T-helper 1 cell treated with Interleukin-12 subunit alpha and Interleukin-12 subunit beta and Interleukin-4 antibody, amounts not matched to agents 30 μg/mL and 1 μg/mL, for 36 hours (primary cell): Measurements from ENCODE around the gene SCAANT1.

Experiments used
- H3K27ac Mint-ChIP-seq: one replicate; pipeline ENCODE4 v1.8.0; 2021; ENCODE audit warnings: mild to moderate bottlenecking, mixed read lengths
- H3K27me3 Mint-ChIP-seq: one replicate; pipeline ENCODE4 v1.8.0; 2021; ENCODE audit warnings: low read depth, mixed read lengths
- H3K36me3 Mint-ChIP-seq: one replicate; pipeline ENCODE4 v1.8.0; 2021; ENCODE audit warnings: low read depth, mixed read lengths
- H3K4me1 Mint-ChIP-seq: one replicate; pipeline ENCODE4 v1.8.0; 2021; ENCODE audit warnings: low read depth, mixed read lengths
- H3K4me3 Mint-ChIP-seq: one replicate; pipeline ENCODE4 v1.8.0; 2021; ENCODE audit warnings: mild to moderate bottlenecking, moderate library complexity, mixed read lengths
- H3K9me3 Mint-ChIP-seq: one replicate; pipeline ENCODE4 v1.8.0; 2021; ENCODE audit warnings: mixed read lengths

SCAANT1 gene

GRCh38 chr3:63945558-63946096 lies 33.4 kb upstream of the SCAANT1 start:
- no peak overlapping the region for H3K4me3 Mint-ChIP-seq
- no peaks in the 10 kb centered on the region for H3K27me3 Mint-ChIP-seq
- no peaks in the 10 kb centered on the region for H3K9me3 Mint-ChIP-seq
- H3K36me3 Mint-ChIP-seq = peaks cover 29% of the 10 kb centered on the region
- peaks cover 50% of the 10 kb centered on the region for H3K4me1 Mint-ChIP-seq
- peak overlapping the region; percentile 38 for H3K27ac Mint-ChIP-seq

DNA sequence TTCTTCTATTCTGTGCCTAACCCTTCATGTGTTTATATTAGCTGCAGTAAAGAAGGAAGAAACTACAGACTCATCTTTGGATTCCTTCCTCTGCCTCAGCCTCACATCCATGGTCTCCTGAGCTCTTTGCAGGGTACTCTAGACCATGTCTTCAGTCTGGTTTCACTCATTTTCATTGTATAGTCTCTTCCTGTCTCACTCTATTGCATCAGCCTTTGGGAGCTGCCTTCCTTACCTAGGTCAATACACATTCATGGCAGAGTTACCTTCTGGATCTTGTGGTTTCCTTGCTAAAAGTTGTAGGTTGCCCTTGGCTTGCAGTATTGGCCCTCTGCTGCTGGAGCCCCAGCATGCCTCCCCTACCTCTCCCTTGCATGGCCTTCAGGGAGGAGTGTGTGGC lies 31.5 kb upstream of the SCAANT1 start:
- H3K27ac Mint-ChIP-seq = no peak overlapping the region
- H3K4me3 Mint-ChIP-seq = no peak overlapping the region
- peaks cover 29% of the 10 kb centered on the region for H3K36me3 Mint-ChIP-seq
- H3K27me3 Mint-ChIP-seq = no peaks in the 10 kb centered on the region
- H3K9me3 Mint-ChIP-seq = no peaks in the 10 kb centered on the region
- peaks cover 59% of the 10 kb centered on the region for H3K4me1 Mint-ChIP-seq

GRCh38 chr3:63942528-63942927 lies 30.3 kb upstream of the SCAANT1 start:
- Mint-ChIP-seq H3K9me3 (no peaks in the 10 kb centered on the region), H3K27me3 (no peaks in the 10 kb centered on the region), H3K36me3 (peaks cover 25% of the 10 kb centered on the region), H3K4me3 (no peak overlapping the region), H3K27ac (no peak overlapping the region), H3K4me1 (peaks cover 58% of the 10 kb centered on the region)

- Mint-ChIP-seq H3K36me3 (peaks cover 22% of the 10 kb centered on the region), H3K4me1 (peaks cover 53% of the 10 kb centered on the region), H3K27ac (no peak overlapping the region), H3K27me3 (no peaks in the 10 kb centered on the region), H3K4me3 (no peak overlapping the region), H3K9me3 (no peaks in the 10 kb centered on the region)
Observed at GRCh38 chr3:63940389-63940757, 28.2 kb upstream of the SCAANT1 start.

DNA sequence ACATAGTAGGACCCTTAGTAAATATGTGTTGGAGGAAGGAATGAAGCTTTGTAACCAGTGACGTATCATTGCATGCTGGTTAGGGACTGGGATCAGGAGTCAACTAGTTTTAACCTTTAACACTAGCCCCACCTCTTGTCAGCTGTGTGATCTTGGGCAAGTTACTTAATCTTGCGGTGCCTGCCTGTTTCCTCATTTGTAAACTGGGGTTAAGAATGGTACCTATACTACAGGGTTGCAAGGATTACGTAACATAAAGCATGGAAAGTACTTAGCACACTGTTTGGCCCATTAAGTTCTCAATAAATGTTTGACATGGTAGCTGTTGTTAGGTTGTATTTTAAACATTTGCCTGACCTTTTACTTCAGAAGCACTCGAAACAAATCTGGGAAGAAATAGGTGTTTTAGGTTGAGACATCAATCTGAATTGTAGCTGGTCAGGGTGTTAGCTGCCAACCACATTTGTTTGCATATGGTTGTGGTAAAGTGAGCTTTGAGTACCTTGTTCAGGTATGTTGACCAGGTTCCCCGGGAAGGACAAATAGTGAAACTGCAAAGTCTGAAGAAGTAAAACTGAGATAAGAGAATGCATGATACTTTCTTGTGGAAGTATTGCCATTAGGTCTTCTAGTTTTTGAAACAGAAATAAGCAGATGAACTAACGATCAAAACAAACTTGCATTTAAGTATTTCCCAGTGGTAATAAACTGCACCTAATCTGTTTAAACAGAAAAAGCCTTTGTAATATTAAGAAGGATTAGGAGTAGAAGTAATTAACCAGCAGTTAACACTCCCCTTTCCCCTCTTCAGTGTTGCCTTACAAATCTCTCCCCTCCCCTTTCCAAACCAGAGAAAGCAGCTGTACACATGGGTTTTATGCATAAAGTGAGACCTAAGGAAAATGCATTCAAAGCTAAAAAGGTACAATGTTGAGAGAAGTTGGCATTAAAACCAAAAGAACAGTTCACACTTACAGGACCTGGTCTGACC lies 25.8 kb upstream of the SCAANT1 start:
- Mint-ChIP-seq H3K36me3 (peaks cover 11% of the 10 kb centered on the region), H3K4me1 (peaks cover 62% of the 10 kb centered on the region)

GRCh38 chr3:63936925-63937324 lies 24.7 kb upstream of the SCAANT1 start:
- Mint-ChIP-seq H3K4me1 (peaks cover 63% of the 10 kb centered on the region), H3K9me3 (no peaks in the 10 kb centered on the region), H3K4me3 (no peak overlapping the region), H3K36me3 (peaks cover 7% of the 10 kb centered on the region), H3K27ac (no peak overlapping the region), H3K27me3 (no peaks in the 10 kb centered on the region)

More for the DNA sequence above, 25.8 kb upstream of the SCAANT1 start:
- no peaks in the 10 kb centered on the region for H3K9me3 Mint-ChIP-seq
- no peaks in the 10 kb centered on the region for H3K27me3 Mint-ChIP-seq
- peak overlapping the region; percentile 5 for H3K27ac Mint-ChIP-seq
- H3K4me3 Mint-ChIP-seq = no peak overlapping the region

GRCh38 chr3:63934041-63934866 lies 22.1 kb upstream of the SCAANT1 start:
- Mint-ChIP-seq H3K36me3 (peaks cover 6% of the 10 kb centered on the region), H3K27me3 (no peaks in the 10 kb centered on the region), H3K27ac (peak overlapping the region; percentile 39), H3K4me1 (peaks cover 66% of the 10 kb centered on the region), H3K9me3 (no peaks in the 10 kb centered on the region), H3K4me3 (peak overlapping the region; percentile 57)

GRCh38 chr3:63933459-63933858 lies 21.3 kb upstream of the SCAANT1 start:
- peak overlapping the region; percentile 40 for H3K4me3 Mint-ChIP-seq
- H3K36me3 Mint-ChIP-seq = peaks cover 7% of the 10 kb centered on the region
- H3K27me3 Mint-ChIP-seq = no peaks in the 10 kb centered on the region
- H3K27ac Mint-ChIP-seq = peak overlapping the region; percentile 62
- H3K4me1 Mint-ChIP-seq = peaks cover 65% of the 10 kb centered on the region
- H3K9me3 Mint-ChIP-seq = no peaks in the 10 kb centered on the region

DNA sequence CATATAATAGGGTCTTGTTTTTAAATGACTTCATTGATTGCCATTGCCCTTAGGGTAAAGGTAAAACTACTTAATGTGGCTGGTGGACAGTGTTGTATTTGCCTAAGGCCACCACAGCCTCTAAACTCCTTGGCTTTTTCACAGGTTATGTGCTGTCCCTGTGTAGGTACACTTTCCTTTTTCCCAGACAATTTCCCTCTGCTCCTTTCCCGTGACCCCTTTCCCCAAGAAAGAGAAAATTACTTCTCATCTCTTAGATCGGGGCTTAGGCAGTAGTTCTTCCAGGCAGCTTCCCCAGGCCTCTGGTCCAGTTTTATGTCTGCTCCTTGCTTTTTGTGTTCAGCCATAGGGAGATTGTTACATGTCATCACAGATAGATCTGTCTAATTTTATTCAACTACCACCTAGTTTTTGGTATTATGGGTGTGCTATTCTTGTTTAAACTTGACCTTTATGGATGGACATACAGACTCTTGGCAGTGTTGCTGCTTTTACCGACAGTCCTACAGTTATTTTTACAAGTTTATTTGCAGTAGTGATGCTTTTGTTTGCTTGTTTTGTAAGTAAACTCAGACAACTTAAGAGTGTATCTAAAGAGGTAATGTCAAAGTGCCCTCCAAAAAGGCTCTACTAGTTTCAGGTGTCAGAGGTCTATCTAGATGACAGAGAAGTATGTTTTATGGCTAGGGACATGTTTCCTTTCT lies 20.5 kb upstream of the SCAANT1 start:
- H3K27ac Mint-ChIP-seq = peak overlapping the region; percentile 75
- peak overlapping the region; percentile 15 for H3K4me3 Mint-ChIP-seq
- peaks cover 60% of the 10 kb centered on the region for H3K4me1 Mint-ChIP-seq
- H3K36me3 Mint-ChIP-seq = peaks cover 5% of the 10 kb centered on the region
- H3K27me3 Mint-ChIP-seq = no peaks in the 10 kb centered on the region
- no peaks in the 10 kb centered on the region for H3K9me3 Mint-ChIP-seq

DNA sequence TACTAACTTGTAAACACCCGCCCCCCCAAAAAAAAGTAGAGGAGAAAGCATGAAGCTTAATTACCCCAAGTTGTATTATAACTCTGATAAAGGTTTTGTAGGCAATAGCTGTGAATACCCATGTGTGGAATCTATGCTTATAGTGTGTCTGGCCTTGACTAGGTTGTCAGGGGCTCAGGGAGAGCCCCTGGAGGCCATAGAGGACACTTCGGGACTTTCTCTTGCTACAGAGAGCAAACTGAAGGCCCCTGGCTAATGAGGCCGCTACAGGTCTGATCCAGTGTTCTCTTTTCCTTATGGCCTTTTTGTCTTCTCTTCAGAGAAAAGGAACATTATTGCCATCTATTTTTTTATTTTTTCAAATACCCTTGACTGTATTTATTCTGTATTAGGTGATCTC lies 19.1 kb upstream of the SCAANT1 start:
- Mint-ChIP-seq H3K4me3 (no peak overlapping the region), H3K27ac (no peak overlapping the region), H3K36me3 (peaks cover 10% of the 10 kb centered on the region), H3K27me3 (no peaks in the 10 kb centered on the region), H3K9me3 (no peaks in the 10 kb centered on the region), H3K4me1 (peaks cover 49% of the 10 kb centered on the region)

GRCh38 chr3:63927422-63928280 lies 15.5 kb upstream of the SCAANT1 start:
- H3K36me3 Mint-ChIP-seq = peaks cover 32% of the 10 kb centered on the region
- no peaks in the 10 kb centered on the region for H3K27me3 Mint-ChIP-seq
- peaks cover 38% of the 10 kb centered on the region for H3K4me1 Mint-ChIP-seq
- H3K27ac Mint-ChIP-seq = no peak overlapping the region
- no peaks in the 10 kb centered on the region for H3K9me3 Mint-ChIP-seq
- no peak overlapping the region for H3K4me3 Mint-ChIP-seq

- H3K4me3 Mint-ChIP-seq = no peak overlapping the region
Observed at GRCh38 chr3:63926309-63926708, 14.1 kb upstream of the SCAANT1 start.

DNA sequence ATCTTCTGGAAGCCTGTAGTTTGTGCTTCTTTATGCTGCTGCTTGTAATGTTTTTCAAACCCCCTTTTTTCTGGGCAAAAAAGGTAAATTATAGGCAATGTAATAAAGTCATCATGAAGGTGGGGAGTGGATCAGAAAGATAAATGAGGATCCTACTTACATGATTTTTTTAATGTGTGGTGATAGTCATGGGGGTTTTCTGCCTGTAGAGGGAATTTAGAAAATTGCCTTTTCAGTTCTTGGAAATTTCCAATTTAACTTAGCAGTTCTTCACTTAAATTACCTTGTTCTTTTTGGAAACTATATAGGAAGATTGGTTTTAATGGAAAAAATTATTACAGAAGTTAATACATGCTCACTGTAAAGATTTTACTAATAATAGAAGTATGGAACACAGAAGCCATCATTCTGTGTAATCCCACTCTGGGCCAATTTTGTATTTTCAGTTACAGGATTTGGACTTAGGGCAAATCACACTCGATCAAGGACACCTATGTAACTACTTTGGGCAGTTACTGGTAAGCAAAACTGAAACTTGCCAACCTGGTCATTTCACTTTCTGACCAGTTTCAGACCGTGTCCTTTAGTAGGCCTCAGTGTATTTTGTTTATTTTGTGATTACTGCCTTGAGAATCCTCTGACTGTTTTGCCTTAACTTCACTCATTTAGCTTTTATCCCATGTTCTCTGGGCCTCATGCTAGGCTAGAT lies 10.5 kb upstream of the SCAANT1 start:
- Mint-ChIP-seq H3K27me3 (no peaks in the 10 kb centered on the region), H3K27ac (no peak overlapping the region), H3K36me3 (peaks cover 55% of the 10 kb centered on the region), H3K4me1 (peaks cover 44% of the 10 kb centered on the region), H3K4me3 (no peak overlapping the region), H3K9me3 (no peaks in the 10 kb centered on the region)

More at GRCh38 chr3:63926309-63926708, 14.1 kb upstream of the SCAANT1 start:
- Mint-ChIP-seq H3K4me1 (peaks cover 33% of the 10 kb centered on the region), H3K27ac (no peak overlapping the region), H3K27me3 (no peaks in the 10 kb centered on the region), H3K36me3 (peaks cover 42% of the 10 kb centered on the region), H3K9me3 (no peaks in the 10 kb centered on the region)
